K562 (cell line): ENCODE results near the gene KANK2. TPM values are rescaled to one million over a fixed set of nuclear protein-coding genes. Genes with fewer than 3 reads are reported as not detected.
A peak's percentile ranks its signal among the peaks of the same experiment; 100 is the strongest.

Source experiments
- ATAC-seq: fragments of 200-7000 bp; cut with Tn5 transposase; 3 replicates; pipeline ENCODE4 v1.9.1; 2020; ENCODE audit warnings: moderate library complexity
- BruUV-seq: library from RNA; stranded (reverse); fragments of 400-500 nt; replicated peaks from 2 replicates; lab custom pipeline; 2021; lab: Mats Ljungman, UMichigan
- CTCF ChIA-PET: fragments of 300-600 bp; formaldehyde crosslinking; extraction: SDS; loops from one replicate; lab custom pipeline; 2021; ENCODE audit warnings: low intra/inter-chr PET ratio; lab: Yijun Ruan, JAX
- POLR2A ChIA-PET: fragments of 300-600, 350-650 bp; sonication (Branson Sonifier 250); formaldehyde crosslinking; extraction: SDS; loops from one replicate; lab custom pipeline; 2021; ENCODE audit warnings: antibody characterized with exemption, inconsistent platforms; lab: Yijun Ruan, JAX
- DNase-seq, 4 experiments: peaks; one replicate each; pipeline versions ENCODE4 v3.0.0 to v3.0.0-alpha.2; 2011 to 2018; ENCODE audit warnings: low spot score in 3 of 4, mixed read lengths in 3 of 4; ENCODE audit errors: extremely low read depth in 1 of 4
- FAIRE-seq: peaks from 2 replicates; lab custom pipeline; 2011; peaks lifted over from hg19 to GRCh38; lab: Jason Lieb, UNC
- H2AFZ ChIP-seq: 2 replicates; pipeline ENCODE4 v1.6.0; 2011; ENCODE audit warnings: low read depth, low read length, control low read depth, inconsistent platforms
- H3K27ac ChIP-seq: fragments of 200-600 bp; 3 replicates; pipeline ENCODE4 v1.8.0; 2011; ENCODE audit warnings: low read depth, mild to moderate bottlenecking, control low read depth, inconsistent platforms, low read length, moderate library complexity, mixed read lengths; ENCODE audit errors: extremely low read depth
- H3K27me3 ChIP-seq, 2 experiments: fragments of 300-600 bp in 1 of 2; 2 replicates in 1 of 2; 3 replicates in 1 of 2; pipeline versions ENCODE4 v1.6.0 to v1.8.0; 2011; ENCODE audit warnings: inconsistent platforms in 2 of 2, low read length in 2 of 2, mild to moderate bottlenecking in 1 of 2, mixed read lengths in 1 of 2, moderate library complexity in 1 of 2; ENCODE audit not compliant: control insufficient read depth in 2 of 2, insufficient read depth in 2 of 2
- H3K36me3 ChIP-seq: fragments of 300-600 bp; 3 replicates; pipeline ENCODE4 v1.8.0; 2011; ENCODE audit warnings: mild to moderate bottlenecking, low read length, inconsistent platforms; ENCODE audit not compliant: control insufficient read depth, insufficient read depth
- H3K4me1 ChIP-seq, 2 experiments: fragments of 200-600 bp in 1 of 2; replicated peaks in 1 of 2; 2 replicates in 1 of 2; 3 replicates in 1 of 2; pipeline versions ENCODE4 v1.5.1 to v1.8.0; 2011; ENCODE audit warnings: inconsistent platforms in 2 of 2, low read length in 2 of 2, mild to moderate bottlenecking in 1 of 2, mixed read lengths in 1 of 2, moderate library complexity in 1 of 2; ENCODE audit not compliant: control insufficient read depth in 2 of 2, insufficient read depth in 2 of 2
- H3K4me2 ChIP-seq: 2 replicates; pipeline ENCODE4 v1.6.1; 2011; ENCODE audit warnings: low read length, control low read depth, inconsistent platforms, mixed read lengths; ENCODE audit not compliant: insufficient read depth
- H3K4me3 ChIP-seq: fragments of 200-600 bp; sonication (generic), shearing (Covaris generic); 2 replicates; pipeline ENCODE4 v1.5.1; 2016; ENCODE audit warnings: control low read depth, inconsistent platforms
- H3K79me2 ChIP-seq: fragments of 200-600 bp; 3 replicates; pipeline ENCODE4 v1.8.0; 2011; ENCODE audit warnings: low read length, inconsistent platforms; ENCODE audit not compliant: control insufficient read depth, insufficient read depth
- H3K9ac ChIP-seq, 2 experiments: 2 replicates each; pipeline versions ENCODE4 v1.6.0 to v1.6.1; 2011; ENCODE audit warnings: low read depth in 2 of 2, low read length in 2 of 2, control low read depth in 1 of 2, inconsistent platforms in 1 of 2, mild to moderate bottlenecking in 1 of 2, mixed read lengths in 1 of 2; ENCODE audit not compliant: insufficient read depth in 1 of 2
- H3K9me1 ChIP-seq: one replicate; pipeline ENCODE4 v1.6.0; 2011; ENCODE audit warnings: inconsistent platforms, mild to moderate bottlenecking, low read length, moderate library complexity; ENCODE audit not compliant: control insufficient read depth, insufficient read depth
- H3K9me3 ChIP-seq: replicated peaks from 2 replicates; pipeline ENCODE4 v1.5.1; 2011; ENCODE audit warnings: low read depth, low read length, inconsistent platforms; ENCODE audit not compliant: control insufficient read depth, insufficient read depth
- H4K20me1 ChIP-seq: replicated peaks from 2 replicates; pipeline ENCODE4 v1.6.1; 2011; ENCODE audit warnings: low read length, inconsistent platforms, mixed read lengths; ENCODE audit not compliant: control insufficient read depth, insufficient read depth
- ADNP ChIP-seq: fragments of 200-800 bp; sonication (Bioruptor generic); IDR thresholded peaks from 2 replicates; pipeline ENCODE4 v1.6.1; 2016; ENCODE audit warnings: missing genetic modification characterization, missing compliant biosample characterization
- BCOR ChIP-seq: fragments of 450-650 bp; IDR thresholded peaks from 2 replicates; pipeline ENCODE4 v1.6.1; 2016
- RBM25 ChIP-seq: fragments of 200-400 bp; formaldehyde crosslinking; IDR thresholded peaks from 2 replicates; pipeline ENCODE4 v1.6.1; 2018; ENCODE audit warnings: low read length, low read depth, moderate library complexity; ENCODE audit not compliant: severe bottlenecking
- TCF7L2 ChIP-seq: fragments of 150-350 bp; IDR thresholded peaks from 2 replicates; pipeline ENCODE4 v1.6.1; 2016; ENCODE audit warnings: low read depth, mild to moderate bottlenecking, low read length, moderate library complexity
- WGBS: fragments of 100-300 bp; shearing (Covaris generic); methylation state at CpG from one replicate; pipeline ENCODE4 v1.1.6; 2016; ENCODE audit warnings: low coverage, mixed read lengths; ENCODE audit not compliant: insufficient coverage; ENCODE audit errors: missing lambda C conversion rate; 5-methylcytosine and 5-hydroxymethylcytosine counted together
- in situ Hi-C: fragments of 300-500 bp; cut with MboI; formaldehyde crosslinking; loops from 4 replicates; pipeline ENCODE4 v1.15.0; 2018; ENCODE audit warnings: inconsistent platforms, mixed read lengths
- intact Hi-C: fragments of 100-400 bp; cut with micrococcal nuclease; formaldehyde crosslinking; loops from 2 replicates; pipeline ENCODE4 v1.14.2; 2022
- polyA plus RNA-seq, 8 experiments: library from polyadenylated mRNA; depleted of rRNA in 4 of 8; stranded (reverse) in 5 of 8; unstranded in 3 of 8; fragments of >200 nt; fragmentation: Nextera tagmentation in 2 of 8; fragmentation: Illumina TruSeq in 1 of 8; extraction: Ambion mirVana in 2 of 8; extraction: Trizol in 1 of 8; gene quantifications; 2 replicates each; pipeline versions ENCODE4 v1.2.1 to v1.2.3, GENCODE V29; 2011 to 2014; ENCODE audit warnings: inconsistent platforms in 1 of 8, missing spikeins in 1 of 8
- total RNA-seq, 7 experiments: library from RNA; depleted of rRNA in 6 of 7; stranded (reverse); fragments of >200 nt in 6 of 7; fragmentation: Illumina TruSeq in 2 of 7; extraction: Trizol in 2 of 7; gene quantifications; 2 replicates each; pipeline versions ENCODE4 v1.2.1 to v1.2.3, GENCODE V29; 2011 to 2021; ENCODE audit warnings: low replicate concordance in 1 of 7
- TF ChIP-seq, protein P1 (sequence below): fragments of 450-650 bp; IDR thresholded peaks from 2 replicates; pipeline ENCODE4 v1.6.1; 2016; ENCODE audit warnings: missing biosample characterization, missing genetic modification characterization

Gene KANK2
- total and polyA plus RNA-seq, 9 of the 15 experiments (the other 6 are each of a cell fraction or from before 2014, with no cell fraction given) = 4.4 to 47.8 (median 21.3) TPM

DNA sequence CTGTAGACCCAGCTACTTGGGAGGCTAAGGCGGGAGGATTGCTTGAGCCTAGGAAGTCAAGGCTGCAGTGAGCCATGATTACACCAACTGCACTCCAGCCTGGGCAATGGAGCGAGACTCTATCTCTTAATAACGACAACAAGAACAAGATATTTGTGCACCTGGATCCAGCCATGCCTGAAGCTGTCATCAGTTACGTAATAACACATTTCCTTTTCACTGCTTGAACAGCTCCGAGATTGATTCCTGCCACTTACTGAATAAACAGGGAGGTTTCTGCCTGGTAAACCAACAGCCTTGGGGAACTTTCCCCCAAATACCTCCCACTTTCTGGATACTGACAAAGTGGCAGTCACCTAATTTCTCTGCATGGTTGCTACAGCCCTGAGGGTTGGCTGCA is 5.4 kb downstream of the KANK2 start:
- in situ Hi-C loops (no loop called here), intact Hi-C loops (no loop called here)
- CTCF ChIA-PET = no interaction called here
- H4K20me1 ChIP-seq = 0 out of 2 replicates have a peak, but pooled peaks cover 3% of the 10 kb centered on the region
- ATAC-seq = no peak
- H3K4me2 ChIP-seq = no peak overlapping the region
- no peak overlapping the region for H3K9ac ChIP-seq
- peaks cover 53% of the 10 kb centered on the region for H3K36me3 ChIP-seq
- no peak for DNase-seq
- H3K4me1 ChIP-seq = peaks cover 12 to 60% of the 10 kb centered on the region in 2 experiments; a peak in 4 of 5 replicates
- 68% methylated on average over 5 of the region's 5 CpGs for WGBS
- 0 out of 2 replicates have a peak, but pooled peaks cover 1% of the 10 kb centered on the region for H3K9me3 ChIP-seq
- H3K27me3 ChIP-seq = no peaks in the 10 kb centered on the region
- no peak for FAIRE-seq
- H3K27ac ChIP-seq = no peak overlapping the region
- no peak overlapping the region for H2AFZ ChIP-seq
- H3K9me1 ChIP-seq = peaks cover 2% of the 10 kb centered on the region
- H3K79me2 ChIP-seq = peaks cover 11% of the 10 kb centered on the region
- H3K4me3 ChIP-seq = no peak overlapping the region
- POLR2A ChIA-PET = interaction anchor here (0.6 to 0.8 kb wide), 3 partner anchors 30 to 314 kb away, joined by 3 to 4 read pairs (median 4); no protein-coding TSS in a partner anchor
- BruUV-seq = no TSS peak
- TF ChIP-seq BCOR (peak; percentile 57; the same call in 1 of the 2 replicates), TCF7L2 (no peak), ADNP (tag) (0 out of 2 replicates have a peak, but pooled peaks have one; percentile 37), RBM25 (peak; percentile 66)
- TF ChIP-seq, protein P1, sequence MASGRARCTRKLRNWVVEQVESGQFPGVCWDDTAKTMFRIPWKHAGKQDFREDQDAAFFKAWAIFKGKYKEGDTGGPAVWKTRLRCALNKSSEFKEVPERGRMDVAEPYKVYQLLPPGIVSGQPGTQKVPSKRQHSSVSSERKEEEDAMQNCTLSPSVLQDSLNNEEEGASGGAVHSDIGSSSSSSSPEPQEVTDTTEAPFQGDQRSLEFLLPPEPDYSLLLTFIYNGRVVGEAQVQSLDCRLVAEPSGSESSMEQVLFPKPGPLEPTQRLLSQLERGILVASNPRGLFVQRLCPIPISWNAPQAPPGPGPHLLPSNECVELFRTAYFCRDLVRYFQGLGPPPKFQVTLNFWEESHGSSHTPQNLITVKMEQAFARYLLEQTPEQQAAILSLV = 0 out of 2 replicates have a peak, but pooled peaks have one; percentile 13
